Measurements from ENCODE around the gene IRF9.

GRCh38 chr14:24159777-24160498 is 1.1 kb upstream of the IRF9 start:
- no peak for TF ChIP-seq CTCF (IDR thresholded peaks at IDR 0.05)
- no peak for TF ChIP-seq POLR2A (IDR thresholded peaks at IDR 0.05)
